Keratinocyte (primary cell): ENCODE measurements around the gene MRPS7.

Experiments
- CTCF ChIP-seq, 3 experiments: IDR thresholded peaks in 1 of 3; conservative IDR thresholded peaks in 1 of 3; optimal IDR thresholded peaks in 1 of 3; 2 replicates in 2 of 3; 3 replicates in 1 of 3; pipeline versions ENCODE3 to v1.5.1; 2011; ENCODE audit warnings: low read length in 3 of 3, mild to moderate bottlenecking in 3 of 3, moderate library complexity in 2 of 3, control low read depth in 1 of 3, inconsistent platforms in 1 of 3; ENCODE audit not compliant: insufficient read depth in 2 of 3; ENCODE audit errors: extremely low read depth in 1 of 3
- EZH2 ChIP-seq: IDR thresholded peaks from one replicate; pipeline ENCODE4 v1.6.1; 2012; ENCODE audit warnings: inconsistent platforms, mild to moderate bottlenecking, low read length, moderate library complexity

- TF ChIP-seq CTCF (optimal IDR thresholded peaks at IDR 0.05 in 1 of 3, IDR thresholded peaks at IDR 0.05 in 1 of 3, conservative IDR thresholded peaks at IDR 0.05 in 1 of 3; ENCODE audit: extremely low read depth in 1 of 3, insufficient read depth in 2 of 3, low read length in 3 of 3) = no peak
- TF ChIP-seq EZH2 = no peak
These were observed 23.6 kb upstream of the MRPS7 start for GRCh38 chr17:75238020-75238580.
